ENCODE data around the gene AMBP.

DNA sequence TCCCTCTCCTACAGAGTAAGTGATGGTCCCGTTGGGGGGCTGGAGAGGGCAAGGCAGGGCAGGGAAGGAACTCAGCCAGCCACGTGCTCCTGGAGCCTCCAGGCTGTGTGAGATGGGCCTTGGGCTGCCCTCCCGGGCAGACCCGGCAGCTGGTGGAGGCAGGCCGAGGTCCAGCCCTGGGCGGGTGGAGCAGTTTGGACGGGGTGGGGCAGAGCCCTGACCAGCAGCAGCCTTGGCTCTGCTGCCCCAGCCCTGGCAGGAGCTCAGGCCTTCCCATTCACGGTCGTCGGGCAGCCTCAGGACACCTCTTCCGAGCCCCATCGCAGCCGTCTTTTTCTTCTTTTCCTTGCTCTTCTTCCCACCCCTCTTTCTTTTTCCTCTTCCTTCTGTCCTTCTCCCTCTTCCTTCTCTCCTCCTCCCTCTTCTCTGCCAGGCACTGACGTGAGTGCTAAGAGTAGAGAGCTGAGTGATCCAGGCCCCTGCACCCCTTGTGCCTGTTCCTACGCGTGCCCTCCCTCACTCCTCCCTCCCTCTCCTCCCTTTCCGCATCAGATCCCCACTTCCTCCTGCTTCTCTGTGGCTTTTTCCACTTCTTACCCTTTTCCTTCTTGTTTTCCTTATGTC is 42.8 kb downstream of the AMBP start:
- TF ChIP-seq POLR2A (IDR thresholded peaks at IDR 0.05): no peak
- TF ChIP-seq, protein P1, sequence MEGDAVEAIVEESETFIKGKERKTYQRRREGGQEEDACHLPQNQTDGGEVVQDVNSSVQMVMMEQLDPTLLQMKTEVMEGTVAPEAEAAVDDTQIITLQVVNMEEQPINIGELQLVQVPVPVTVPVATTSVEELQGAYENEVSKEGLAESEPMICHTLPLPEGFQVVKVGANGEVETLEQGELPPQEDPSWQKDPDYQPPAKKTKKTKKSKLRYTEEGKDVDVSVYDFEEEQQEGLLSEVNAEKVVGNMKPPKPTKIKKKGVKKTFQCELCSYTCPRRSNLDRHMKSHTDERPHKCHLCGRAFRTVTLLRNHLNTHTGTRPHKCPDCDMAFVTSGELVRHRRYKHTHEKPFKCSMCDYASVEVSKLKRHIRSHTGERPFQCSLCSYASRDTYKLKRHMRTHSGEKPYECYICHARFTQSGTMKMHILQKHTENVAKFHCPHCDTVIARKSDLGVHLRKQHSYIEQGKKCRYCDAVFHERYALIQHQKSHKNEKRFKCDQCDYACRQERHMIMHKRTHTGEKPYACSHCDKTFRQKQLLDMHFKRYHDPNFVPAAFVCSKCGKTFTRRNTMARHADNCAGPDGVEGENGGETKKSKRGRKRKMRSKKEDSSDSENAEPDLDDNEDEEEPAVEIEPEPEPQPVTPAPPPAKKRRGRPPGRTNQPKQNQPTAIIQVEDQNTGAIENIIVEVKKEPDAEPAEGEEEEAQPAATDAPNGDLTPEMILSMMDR (IDR thresholded peaks at IDR 0.05): no peak
